Stimulated activated naive CD8-positive, alpha-beta T cell treated with anti-CD3 and anti-CD28 coated beads, Interleukin-15, Interleukin-2, amounts not matched to agents 100 U/mL and 50 U/mL, for 24 hours (primary cell): ENCODE data around the gene NFIA.

Experiments
- ATAC-seq: fragments of 150-1000 bp; cut with Tn5 transposase; one replicate; pipeline ENCODE4 v1.10.0; 2021
- DNase-seq: peaks from one replicate; pipeline ENCODE4 v3.0.0; 2021

Gene NFIA

GRCh38 chr1:61397935-61398334 lies 315.6 kb downstream of the NFIA start:
- DNase-seq: no peak
- no peak for ATAC-seq

DNA sequence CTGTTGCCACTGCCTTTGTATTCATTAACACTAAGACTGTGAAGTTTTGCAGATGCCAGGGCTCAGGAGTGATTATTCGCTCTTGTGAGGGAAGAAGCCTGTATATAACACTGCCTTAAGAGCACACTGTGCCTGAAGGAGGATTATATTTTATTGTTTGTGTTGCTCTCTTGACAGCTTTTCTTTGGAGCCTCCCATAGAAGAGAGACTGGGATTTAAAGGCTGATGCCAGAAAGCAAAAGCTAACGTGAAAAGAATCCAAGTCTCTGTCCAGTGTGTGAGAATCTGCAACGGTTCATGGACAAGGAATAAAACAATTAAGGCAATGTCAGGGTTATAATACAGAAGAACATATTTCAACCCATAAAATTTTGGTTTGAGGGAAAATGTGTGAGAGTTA lies 316.8 kb downstream of the NFIA start:
- DNase-seq (no peak), ATAC-seq (no peak)

- ATAC-seq (no peak), DNase-seq (no peak)
Observed at GRCh38 chr1:61400131-61400770, 317.9 kb downstream of the NFIA start.

DNA sequence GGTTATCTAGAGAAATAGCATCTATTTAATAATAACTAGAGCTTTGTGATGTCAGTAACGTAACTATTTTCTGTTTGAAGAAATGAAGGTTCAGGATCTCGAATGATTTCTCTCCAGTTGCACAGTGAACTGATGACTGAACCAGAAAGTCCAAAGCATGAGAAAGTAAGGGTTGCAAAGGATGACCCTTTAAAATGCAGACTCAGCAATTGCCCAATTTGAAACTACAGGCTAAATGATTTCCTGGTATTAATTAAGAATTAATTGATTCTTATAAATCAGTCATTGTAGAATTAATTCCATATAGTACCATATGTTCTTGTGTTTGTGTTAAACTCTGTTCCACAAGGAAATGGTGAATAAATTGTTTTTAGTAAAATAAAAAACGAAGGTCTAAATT lies 318.6 kb downstream of the NFIA start:
- DNase-seq (no peak), ATAC-seq (no peak)

DNA sequence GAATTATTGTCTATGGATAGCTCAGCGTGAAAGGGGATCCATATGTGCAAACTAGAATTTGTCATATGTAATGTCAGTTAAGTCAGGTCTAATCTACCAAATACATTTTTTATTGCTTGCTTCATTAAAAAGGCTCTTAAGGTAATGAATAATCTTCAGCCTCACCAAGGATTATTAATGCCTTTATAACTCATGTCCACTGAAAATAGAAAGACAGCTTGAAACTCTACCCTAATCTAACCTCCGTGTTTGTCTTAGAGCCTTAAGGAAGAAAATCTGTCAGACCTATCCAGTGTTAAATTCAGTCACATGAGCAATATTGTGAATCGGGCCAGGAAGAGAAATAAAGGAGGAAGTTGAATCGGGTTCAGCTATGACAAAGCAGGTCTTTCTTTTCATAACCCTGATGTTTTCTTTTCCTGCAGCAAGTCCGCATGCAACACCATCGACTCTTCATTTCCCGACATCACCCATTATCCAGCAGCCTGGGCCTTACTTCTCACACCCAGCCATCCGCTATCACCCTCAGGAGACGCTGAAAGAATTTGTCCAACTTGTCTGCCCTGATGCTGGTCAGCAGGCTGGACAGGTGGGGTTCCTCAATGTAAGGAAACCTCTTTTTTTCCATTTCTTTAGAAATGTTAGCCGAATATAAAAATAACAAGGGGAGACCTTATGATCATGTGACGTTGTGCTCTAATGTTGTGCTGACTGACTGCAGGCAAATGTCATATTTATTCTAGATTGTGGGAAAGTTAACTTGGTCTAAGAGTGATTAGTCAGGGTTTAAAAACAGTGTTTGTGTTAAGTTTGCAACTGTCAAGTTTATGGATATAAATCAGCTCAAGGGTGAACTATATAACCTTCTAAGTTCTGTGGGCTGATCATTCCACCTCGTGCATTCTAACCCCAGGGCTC lies 321.6 kb downstream of the NFIA start:
- no peak for ATAC-seq
- no peak for DNase-seq

GRCh38 chr1:61404597-61405376 lies 322.4 kb downstream of the NFIA start:
- DNase-seq (no peak), ATAC-seq (no peak)

GRCh38 chr1:61406467-61406866 lies 324.1 kb downstream of the NFIA start:
- DNase-seq (no peak), ATAC-seq (no peak)

DNA sequence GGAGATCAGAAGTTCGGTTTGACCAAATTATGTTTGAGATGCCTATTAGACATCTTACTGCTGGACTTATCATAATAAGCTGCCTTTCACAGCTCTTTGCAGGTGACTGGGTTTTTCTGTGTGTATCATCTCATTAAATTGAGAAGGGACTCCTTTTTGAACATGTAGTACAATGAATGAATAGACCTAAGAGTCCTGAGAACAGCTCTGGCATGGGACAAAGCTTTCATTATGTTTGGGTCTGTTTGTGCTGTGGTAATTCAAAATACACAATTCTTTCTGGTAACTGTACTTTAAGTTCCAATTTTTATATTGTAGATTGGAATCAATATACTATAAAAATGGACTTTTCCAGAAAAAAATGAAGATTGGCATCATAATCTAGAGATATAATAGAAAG lies 330.2 kb downstream of the NFIA start:
- ATAC-seq (no peak), DNase-seq (no peak)

DNA sequence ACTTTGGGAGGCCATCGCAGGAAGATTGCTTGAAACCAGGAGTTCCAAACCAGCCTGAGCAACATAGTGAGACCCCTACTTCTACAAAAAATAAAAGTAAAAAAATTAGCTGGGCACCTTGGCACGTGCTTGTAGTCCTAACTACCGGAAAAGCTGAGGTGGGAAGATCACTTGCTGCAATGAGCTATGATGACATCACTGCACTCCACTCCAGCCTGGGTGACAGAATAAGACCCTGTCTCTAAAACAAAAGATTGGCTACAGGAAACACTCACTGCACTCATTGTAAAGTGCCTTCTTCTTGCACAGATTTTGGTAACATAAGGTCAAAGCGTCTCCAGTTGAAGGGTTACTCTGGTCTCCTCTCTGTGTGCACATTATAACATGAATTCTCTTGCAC lies 336.8 kb downstream of the NFIA start:
- DNase-seq: no peak
- ATAC-seq: no peak

- ATAC-seq (no peak), DNase-seq (no peak)
Observed at GRCh38 chr1:61419657-61420056, 337.3 kb downstream of the NFIA start.

GRCh38 chr1:61420243-61420642 lies 337.9 kb downstream of the NFIA start:
- DNase-seq: no peak
- no peak for ATAC-seq

- DNase-seq: no peak
- no peak for ATAC-seq
Observed at GRCh38 chr1:61420909-61421835, 338.8 kb downstream of the NFIA start.

GRCh38 chr1:61423643-61424042 lies 341.3 kb downstream of the NFIA start:
- ATAC-seq: no peak
- DNase-seq: no peak

- no peak for DNase-seq
- no peak for ATAC-seq
Observed at GRCh38 chr1:61424382-61424781, 342.0 kb downstream of the NFIA start.

DNA sequence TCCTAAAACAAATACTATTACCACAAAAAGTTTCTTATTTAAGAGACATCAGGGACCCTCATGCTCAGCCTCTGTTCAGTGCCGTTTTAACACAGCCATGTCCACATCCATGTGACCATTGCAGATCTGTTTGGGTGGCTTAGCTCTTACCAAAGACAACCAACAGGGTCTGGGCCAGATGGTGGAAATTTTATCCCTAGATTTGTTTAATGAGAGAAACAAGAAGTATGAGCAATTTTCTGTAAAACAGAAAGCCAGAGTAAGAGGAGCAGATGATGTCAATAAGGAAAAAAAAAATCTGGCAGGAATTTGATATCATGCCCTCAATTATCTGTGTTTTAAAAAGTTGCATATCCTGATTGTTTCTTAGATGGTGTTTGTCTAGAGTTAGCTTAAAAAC lies 342.7 kb downstream of the NFIA start:
- DNase-seq (no peak), ATAC-seq (no peak)

GRCh38 chr1:61426254-61426653 lies 343.9 kb downstream of the NFIA start:
- ATAC-seq: no peak
- no peak for DNase-seq

DNA sequence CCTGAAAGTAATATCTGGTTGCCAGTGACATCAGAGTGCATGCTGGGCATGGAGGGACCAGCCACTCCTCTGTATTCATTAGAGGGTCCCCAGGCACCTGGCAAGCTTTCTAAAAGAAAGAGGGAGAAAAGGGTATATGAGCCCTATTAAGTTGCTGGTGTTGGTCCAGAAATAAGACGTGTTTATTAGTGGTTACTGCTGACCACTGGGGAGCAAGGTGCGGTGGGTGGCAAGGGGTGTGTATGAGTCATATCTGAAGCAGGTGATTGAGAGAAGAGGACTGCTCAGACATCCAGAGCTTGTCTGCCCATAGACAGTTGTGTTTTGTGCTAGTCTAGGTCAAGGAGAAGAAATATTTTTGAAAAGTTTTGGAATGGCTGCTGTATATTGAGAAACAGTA lies 344.5 kb downstream of the NFIA start:
- ATAC-seq: no peak
- no peak for DNase-seq

DNA sequence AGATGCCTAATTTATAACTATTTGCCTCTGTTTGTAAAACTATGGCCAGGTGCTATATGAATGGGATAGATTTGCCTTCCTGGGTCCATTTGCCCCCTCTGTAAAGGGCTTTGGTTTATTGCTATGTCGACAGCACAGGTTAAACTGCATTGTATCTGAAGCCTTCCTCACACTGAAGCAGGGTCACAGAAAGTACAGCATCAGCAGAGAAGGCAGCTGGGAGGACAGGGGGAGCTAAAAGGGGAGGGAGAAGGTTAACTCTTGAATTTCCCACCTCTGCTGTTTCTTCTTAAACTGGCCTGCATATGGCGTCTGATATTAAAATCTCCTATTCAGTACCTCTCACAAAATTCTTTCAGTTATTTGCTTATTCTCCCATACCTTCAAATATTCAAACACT lies 345.1 kb downstream of the NFIA start:
- no peak for ATAC-seq
- no peak for DNase-seq

- ATAC-seq (no peak), DNase-seq (no peak)
Observed at GRCh38 chr1:61428146-61428545, 345.8 kb downstream of the NFIA start.

GRCh38 chr1:61432616-61433388 lies 350.4 kb downstream of the NFIA start:
- ATAC-seq: no peak

GRCh38 chr1:61433646-61434045 lies 351.3 kb downstream of the NFIA start:
- no peak for ATAC-seq

More at GRCh38 chr1:61432616-61433388, 350.4 kb downstream of the NFIA start:
- no peak for DNase-seq

More at GRCh38 chr1:61433646-61434045, 351.3 kb downstream of the NFIA start:
- DNase-seq: no peak
